ENCODE data around the gene ZFAND3. TPM values are rescaled to one million over a fixed set of nuclear protein-coding genes. Genes with fewer than 3 reads are reported as not detected.

The ZFAND3 gene
- total RNA-seq, 2 experiments from 2014 or later, result 27.5 to 29.2 TPM

DNA sequence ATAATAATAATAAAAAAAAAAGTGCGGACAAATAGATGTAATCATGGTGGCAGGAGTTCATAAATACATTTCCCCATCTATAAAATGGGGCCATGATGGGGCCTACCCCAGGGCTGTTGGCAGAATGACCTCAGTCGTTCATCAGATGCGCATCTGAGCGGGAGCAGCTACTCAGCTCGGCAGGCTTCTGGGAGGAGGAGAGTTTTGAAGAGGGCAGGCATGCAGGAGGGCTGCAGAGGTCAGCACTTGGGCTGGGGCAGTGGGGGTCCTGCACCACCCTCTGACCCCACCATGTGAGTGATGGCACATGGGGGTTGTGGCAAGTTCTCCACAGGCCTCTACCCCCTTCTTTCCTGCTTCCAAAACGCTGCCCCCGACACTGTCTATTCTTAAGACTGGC is 373.5 kb downstream of the ZFAND3 start:
- Mint-ChIP-seq H3K4me3 (no peak overlapping the region), H3K9me3 (ENCODE audit: insufficient read depth) (no peaks in the 10 kb centered on the region), H3K27ac (no peak overlapping the region), H3K27me3 (ENCODE audit: low read depth) (no peaks in the 10 kb centered on the region), H3K36me3 (ENCODE audit: low read depth) (no peaks in the 10 kb centered on the region), H3K4me1 (ENCODE audit: low read depth) (no peaks in the 10 kb centered on the region)
- ATAC-seq (no peak), DNase-seq (no peak)
- CTCF ChIA-PET, result no interaction called here
- POLR2A ChIA-PET, result no interaction called here

- CTCF ChIA-PET, result no interaction called here
- no peaks in the 10 kb centered on the region for H3K4me1 Mint-ChIP-seq (ENCODE audit: low read depth)
- H3K27ac Mint-ChIP-seq, result no peak overlapping the region
- no peak for DNase-seq
- H3K36me3 Mint-ChIP-seq (ENCODE audit: low read depth), result no peaks in the 10 kb centered on the region
- H3K4me3 Mint-ChIP-seq, result no peak overlapping the region
- no peak for ATAC-seq
- no peaks in the 10 kb centered on the region for H3K9me3 Mint-ChIP-seq (ENCODE audit: insufficient read depth)
- no peaks in the 10 kb centered on the region for H3K27me3 Mint-ChIP-seq (ENCODE audit: low read depth)
- POLR2A ChIA-PET, result no interaction called here
Observed at GRCh38 chr6:38193481-38194281, 374.2 kb downstream of the ZFAND3 start.

DNA sequence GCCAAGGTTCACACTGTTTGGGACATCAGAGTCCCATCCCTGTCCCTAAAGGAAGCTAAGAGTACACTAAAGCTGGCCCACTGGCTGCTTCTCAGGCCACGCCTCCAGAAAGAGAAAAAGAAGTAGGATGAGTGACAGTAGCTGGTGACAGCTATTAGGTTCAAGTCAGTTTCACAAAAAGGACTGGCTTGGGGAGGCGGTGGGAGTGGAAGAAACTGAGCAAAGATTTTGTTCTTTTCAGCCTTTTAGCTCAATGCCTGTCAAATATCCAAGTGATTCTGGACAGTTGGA is 374.7 kb downstream of the ZFAND3 start:
- CTCF ChIA-PET, result interaction anchor here (1.1 kb wide), 1 partner anchor 18 kb away, joined by 3 read pairs; no protein-coding TSS in a partner anchor
- Mint-ChIP-seq H3K4me3 (no peak overlapping the region), H3K27ac (no peak overlapping the region), H3K4me1 (ENCODE audit: low read depth) (no peaks in the 10 kb centered on the region), H3K36me3 (ENCODE audit: low read depth) (no peaks in the 10 kb centered on the region), H3K27me3 (ENCODE audit: low read depth) (no peaks in the 10 kb centered on the region), H3K9me3 (ENCODE audit: insufficient read depth) (no peaks in the 10 kb centered on the region)
- no peak for DNase-seq
- POLR2A ChIA-PET, result no interaction called here
- ATAC-seq, result no peak

DNA sequence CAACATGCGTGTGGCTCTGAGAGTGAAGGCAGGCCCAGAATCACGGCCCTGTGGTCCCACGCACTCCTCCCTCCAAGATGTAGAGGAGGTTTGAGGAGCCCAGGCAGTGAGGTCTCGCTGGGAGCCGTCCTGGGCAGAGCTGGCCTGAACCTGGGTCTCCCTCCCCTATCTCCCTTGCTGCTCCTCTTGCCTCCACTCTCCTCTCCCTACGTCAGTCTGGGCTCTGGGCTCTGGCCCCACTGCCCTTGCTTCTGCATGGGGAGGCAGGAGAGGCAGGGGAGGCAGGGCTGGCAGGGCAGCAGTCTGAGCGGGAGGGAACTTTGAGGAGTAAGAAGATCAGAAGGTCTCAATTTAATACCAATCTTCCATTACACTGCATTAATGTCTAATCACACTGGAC is 375.1 kb downstream of the ZFAND3 start:
- Mint-ChIP-seq H3K4me3 (no peak overlapping the region), H3K27ac (no peak overlapping the region), H3K36me3 (ENCODE audit: low read depth) (no peaks in the 10 kb centered on the region), H3K4me1 (ENCODE audit: low read depth) (no peaks in the 10 kb centered on the region), H3K27me3 (ENCODE audit: low read depth) (no peaks in the 10 kb centered on the region), H3K9me3 (ENCODE audit: insufficient read depth) (no peaks in the 10 kb centered on the region)
- DNase-seq (no peak), ATAC-seq (no peak)
- ChIA-PET CTCF (interaction anchor here (1.1 kb wide), 1 partner anchor 17 kb away, joined by 3 read pairs; no protein-coding TSS in a partner anchor), POLR2A (no interaction called here)

GRCh38 chr6:38195113-38195635 is 375.6 kb downstream of the ZFAND3 start:
- CTCF ChIA-PET, result interaction anchor here (1.1 kb wide), 1 partner anchor 17 kb away, joined by 3 read pairs; no protein-coding TSS in a partner anchor
- Mint-ChIP-seq H3K9me3 (ENCODE audit: insufficient read depth) (no peaks in the 10 kb centered on the region), H3K4me3 (no peak overlapping the region), H3K36me3 (ENCODE audit: low read depth) (no peaks in the 10 kb centered on the region), H3K27me3 (ENCODE audit: low read depth) (no peaks in the 10 kb centered on the region), H3K4me1 (ENCODE audit: low read depth) (no peaks in the 10 kb centered on the region), H3K27ac (no peak overlapping the region)
- POLR2A ChIA-PET, result no interaction called here
- no peak for ATAC-seq
- no peak for DNase-seq

- Mint-ChIP-seq H3K4me3 (no peak overlapping the region), H3K9me3 (ENCODE audit: insufficient read depth) (no peaks in the 10 kb centered on the region), H3K27me3 (ENCODE audit: low read depth) (peaks cover 3% of the 10 kb centered on the region), H3K4me1 (ENCODE audit: low read depth) (no peaks in the 10 kb centered on the region), H3K27ac (no peak overlapping the region), H3K36me3 (ENCODE audit: low read depth) (no peaks in the 10 kb centered on the region)
- POLR2A ChIA-PET, result no interaction called here
- no peak for DNase-seq
- CTCF ChIA-PET, result no interaction called here
- no peak for ATAC-seq
Observed at GRCh38 chr6:38198219-38198618, 378.7 kb downstream of the ZFAND3 start.

Other genes with a start within 250 kb of the ZFAND3 start
- gene MDGA1, start 121.8 kb upstream of the ZFAND3 start, total RNA-seq, result 10 to 100 TPM in 1 of 2 experiments, 1 to 10 TPM in 1; 8.1 to 10.6 TPM

Data from activated CD8-positive, alpha-beta T cell treated with anti-CD3 and anti-CD28 coated beads, Interleukin-2, amount 10 ng/mL, durations not matched to agents 7 days and 5 days (primary cell).